Measurements from ENCODE around the gene P2RX2.

The P2RX2 gene

DNA sequence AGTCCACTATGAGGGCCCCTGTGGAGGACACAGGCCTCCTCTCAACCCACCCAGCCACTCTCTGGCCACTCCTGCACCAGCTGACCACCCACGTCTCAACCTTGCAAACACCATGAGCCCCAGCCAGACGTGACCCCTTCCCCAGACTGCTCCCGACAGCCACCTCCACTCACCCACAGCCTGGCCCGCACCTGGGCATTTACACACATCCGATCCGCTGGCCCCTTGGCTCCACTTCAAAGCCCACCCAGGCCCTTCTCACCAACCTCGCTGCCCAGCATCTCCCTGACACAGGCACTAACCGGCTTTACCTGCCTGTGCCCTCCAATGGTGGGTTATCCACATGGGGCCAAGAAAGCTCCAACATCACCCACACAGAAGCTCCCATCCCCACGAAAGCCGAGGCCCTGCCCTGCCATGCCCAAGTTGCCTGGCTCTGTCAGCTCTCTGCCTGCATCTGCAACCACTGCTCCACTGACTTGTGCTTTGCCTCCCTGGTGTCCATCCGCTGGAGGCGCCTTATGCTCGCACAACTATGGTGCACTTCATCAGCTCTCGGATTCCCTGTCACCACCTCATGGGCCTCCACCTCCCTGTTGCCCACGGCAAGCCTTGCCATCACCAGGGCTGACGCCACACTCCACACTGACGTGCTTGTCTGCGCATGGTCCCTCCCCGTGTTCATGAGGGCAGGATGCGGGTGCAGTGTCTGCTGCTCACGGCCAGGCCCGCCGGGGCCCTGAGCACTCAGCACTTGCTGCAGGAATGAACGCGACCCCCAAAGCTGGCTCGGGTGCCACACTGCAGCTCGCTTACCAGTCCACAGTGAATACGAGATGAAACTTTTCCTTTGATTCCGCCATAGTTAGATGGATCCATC, 16.7 kb downstream of the P2RX2 start:
- no peak for DNase-seq (ENCODE audit: low read depth in 2 of 3, low spot score in 2 of 3)

- no peak for DNase-seq (ENCODE audit: low read depth in 2 of 3, low spot score in 2 of 3)
Measured at GRCh38 chr12:132637811-132638210, 19.2 kb downstream of the P2RX2 start.

DNA sequence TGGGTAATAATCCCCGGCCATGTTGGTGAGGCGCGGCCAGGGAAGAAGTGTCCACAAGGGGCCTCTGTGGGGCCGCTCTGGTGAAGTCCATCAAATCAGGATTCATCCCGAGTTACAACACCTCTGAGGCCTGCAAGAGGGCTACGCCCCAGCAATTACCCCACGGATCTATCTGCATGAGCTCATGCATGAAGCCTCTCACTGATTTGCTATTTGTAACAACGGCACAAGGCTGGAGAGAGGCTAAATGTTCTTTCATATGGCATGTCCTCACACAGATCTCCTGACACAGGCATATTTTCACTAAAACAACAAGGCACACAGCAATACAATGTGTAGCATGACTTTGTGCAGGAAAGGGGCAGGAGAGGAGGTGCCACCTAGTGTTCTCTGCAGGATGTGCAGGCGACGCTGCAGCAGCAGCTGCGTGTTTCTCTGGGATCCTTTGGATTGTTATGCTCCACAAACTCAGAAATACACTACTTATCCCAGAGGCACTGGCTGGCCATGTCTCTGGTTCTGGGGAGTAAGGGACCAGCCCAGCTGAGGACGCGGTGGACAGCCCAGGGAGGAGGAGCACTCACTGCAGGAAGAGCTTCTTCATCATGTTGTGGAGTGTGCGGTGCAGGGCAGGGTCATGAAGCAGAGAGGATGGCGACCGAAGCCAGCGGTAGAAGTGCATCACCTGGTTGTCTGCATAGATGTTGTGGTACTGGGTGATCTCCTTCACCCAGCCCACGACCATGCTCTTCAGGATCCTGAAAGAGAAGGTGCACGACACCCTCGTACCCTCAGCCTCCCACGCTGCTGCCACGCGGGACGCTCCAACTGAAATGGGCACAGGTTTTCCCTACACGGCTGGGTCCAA, 20.2 kb downstream of the P2RX2 start:
- no peak for DNase-seq (ENCODE audit: low read depth in 2 of 3, low spot score in 2 of 3)

DNA sequence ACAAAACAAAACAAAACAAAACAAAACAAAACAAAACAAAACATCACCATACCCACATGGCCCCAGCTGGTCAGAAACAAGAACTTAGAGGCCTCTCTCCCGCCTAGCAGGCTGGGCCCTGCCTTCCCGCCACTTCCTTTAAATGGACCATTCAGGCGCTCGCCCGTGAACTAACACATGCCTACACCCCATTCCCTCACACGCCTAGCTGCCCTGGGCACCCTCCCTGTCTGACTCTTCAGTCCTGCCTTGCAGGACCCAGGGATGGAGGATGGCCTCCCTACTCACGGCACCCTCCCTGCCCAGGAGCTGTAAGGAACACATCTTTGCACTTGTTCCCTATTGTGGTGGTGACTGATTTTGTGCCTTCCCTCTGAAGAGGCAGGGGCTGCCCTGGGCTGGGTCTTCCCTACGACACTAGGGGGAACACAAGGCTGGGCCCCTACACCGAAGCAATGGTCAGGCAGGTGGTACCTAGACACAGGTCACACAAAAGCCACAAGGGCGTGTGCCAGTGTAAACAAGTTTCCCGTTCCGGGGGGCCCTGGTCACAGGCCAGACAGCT, 21.5 kb downstream of the P2RX2 start:
- DNase-seq (ENCODE audit: low read depth in 2 of 3, low spot score in 2 of 3): no peak

DNA sequence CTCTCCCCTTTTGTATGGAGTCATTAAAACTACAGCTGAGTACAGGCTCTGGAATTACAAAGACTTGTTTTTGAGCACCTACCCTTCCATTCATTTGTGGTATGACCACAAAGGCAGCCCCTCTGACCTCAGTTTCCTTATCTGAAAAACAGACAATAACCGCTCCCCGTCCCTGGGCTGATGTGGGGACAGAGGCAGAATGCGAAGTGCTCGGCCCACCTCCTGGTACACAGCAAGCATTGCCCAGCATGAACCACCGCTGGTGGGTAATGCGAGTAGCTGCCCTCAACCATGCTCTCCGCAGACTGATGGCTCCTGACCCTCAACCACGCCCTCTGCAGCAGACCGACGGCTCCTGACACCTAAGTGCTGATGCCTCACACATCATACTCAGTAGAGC, 22.4 kb downstream of the P2RX2 start:
- no peak for DNase-seq (ENCODE audit: low read depth in 2 of 3, low spot score in 2 of 3)

GRCh38 chr12:132641811-132642650, 23.5 kb downstream of the P2RX2 start:
- no peak for DNase-seq (ENCODE audit: low read depth in 2 of 3, low spot score in 2 of 3)

DNA sequence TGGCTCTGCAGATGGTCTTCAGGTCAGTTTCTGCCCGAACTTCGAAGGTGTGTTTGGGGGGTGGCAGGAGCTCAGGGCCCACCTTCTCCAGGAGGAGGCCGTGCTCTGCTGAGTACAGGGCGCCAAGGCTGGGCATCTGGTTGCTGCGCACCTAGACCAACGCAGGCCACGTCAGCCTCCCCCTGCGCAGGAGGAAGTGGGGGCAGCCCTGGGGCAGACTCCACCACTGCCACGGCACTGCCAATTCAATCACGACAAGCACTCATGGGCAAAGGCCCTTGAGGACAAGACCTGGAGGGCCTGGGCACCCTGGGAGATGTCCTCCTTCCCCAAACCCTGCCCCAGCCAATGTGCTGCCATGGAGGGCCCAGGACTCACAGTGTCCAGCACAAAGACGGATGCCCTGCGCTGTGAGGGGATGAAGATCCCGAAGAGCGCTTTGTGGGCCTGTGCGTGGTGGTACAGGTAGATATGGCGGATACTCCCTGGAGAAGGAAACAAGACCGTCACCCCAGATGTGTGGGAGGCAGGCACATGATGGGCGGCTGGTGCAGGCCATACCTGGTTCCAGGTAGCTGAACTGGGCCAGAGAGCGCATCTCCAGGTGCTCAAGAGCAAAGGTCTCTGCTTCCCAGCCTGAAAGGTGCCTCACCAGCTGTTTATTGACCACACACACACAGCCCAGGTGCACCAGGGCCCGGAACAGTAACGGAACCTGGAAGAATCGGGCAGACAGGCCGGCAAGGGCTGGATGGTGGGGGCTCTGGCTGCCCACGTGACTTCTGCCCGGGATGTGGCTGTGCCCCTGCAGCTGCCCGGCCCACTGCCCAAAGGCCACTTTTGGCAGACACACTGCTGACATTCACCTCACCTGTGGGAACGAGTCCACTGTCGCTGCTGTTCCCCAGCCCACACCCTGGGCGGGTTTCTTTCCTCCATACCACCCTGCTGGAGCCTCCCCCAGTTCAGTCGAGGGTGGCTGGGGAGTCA, 24.6 kb downstream of the P2RX2 start:
- DNase-seq (ENCODE audit: low read depth in 2 of 3, low spot score in 2 of 3): no peak

DNA sequence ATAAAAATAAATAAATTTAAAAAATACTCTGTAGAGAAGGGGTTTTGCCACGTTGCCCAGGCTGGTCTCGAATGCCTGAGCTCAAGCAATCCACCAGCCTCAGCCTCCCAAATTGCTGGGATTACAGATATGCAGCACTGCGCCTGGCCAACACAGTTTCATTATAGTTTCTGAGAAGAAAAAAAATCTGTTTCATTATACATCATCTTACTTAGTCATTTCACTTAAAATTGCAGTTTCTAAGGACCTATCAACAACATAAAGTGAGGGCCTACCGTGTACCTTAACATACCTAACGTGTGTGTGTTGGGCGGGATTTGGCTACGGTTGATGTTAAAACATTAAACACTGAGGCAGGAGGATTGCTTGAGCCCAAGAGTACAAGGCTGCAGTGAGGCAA, 28.3 kb downstream of the P2RX2 start:
- DNase-seq (ENCODE audit: low read depth in 2 of 3, low spot score in 2 of 3): no peak

DNA sequence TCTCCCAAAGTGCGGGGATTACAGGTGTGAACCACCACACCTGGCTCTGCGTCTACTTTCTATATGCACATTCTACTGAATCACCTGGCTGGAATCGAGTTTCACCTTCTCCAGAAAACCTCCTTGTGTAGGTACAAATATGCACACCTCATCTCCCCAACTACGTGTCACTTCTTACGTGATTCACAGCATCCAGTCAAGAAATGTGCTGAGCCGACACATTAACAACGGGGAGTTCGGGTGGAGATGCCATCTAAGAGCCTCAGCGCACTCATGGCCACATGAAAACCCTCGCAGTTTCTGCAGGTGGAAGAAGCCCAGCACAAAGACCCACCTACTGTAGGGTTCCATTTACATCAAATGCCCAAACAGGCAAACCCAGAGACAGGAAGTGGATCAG, 29.3 kb downstream of the P2RX2 start:
- DNase-seq (ENCODE audit: low read depth in 2 of 3, low spot score in 2 of 3): no peak

GRCh38 chr12:132648616-132649225, 30.1 kb downstream of the P2RX2 start:
- DNase-seq (ENCODE audit: low read depth in 2 of 3, low spot score in 2 of 3): no peak

- no peak for DNase-seq (ENCODE audit: low read depth in 2 of 3, low spot score in 2 of 3)
Measured at GRCh38 chr12:132649226-132649945, 30.8 kb downstream of the P2RX2 start.

- no peak for DNase-seq (ENCODE audit: low read depth in 2 of 3, low spot score in 2 of 3)
Measured at GRCh38 chr12:132651444-132652100, 33.0 kb downstream of the P2RX2 start.

GRCh38 chr12:132653567-132654290, 35.2 kb downstream of the P2RX2 start:
- DNase-seq (ENCODE audit: low read depth in 2 of 3, low spot score in 2 of 3): no peak

DNA sequence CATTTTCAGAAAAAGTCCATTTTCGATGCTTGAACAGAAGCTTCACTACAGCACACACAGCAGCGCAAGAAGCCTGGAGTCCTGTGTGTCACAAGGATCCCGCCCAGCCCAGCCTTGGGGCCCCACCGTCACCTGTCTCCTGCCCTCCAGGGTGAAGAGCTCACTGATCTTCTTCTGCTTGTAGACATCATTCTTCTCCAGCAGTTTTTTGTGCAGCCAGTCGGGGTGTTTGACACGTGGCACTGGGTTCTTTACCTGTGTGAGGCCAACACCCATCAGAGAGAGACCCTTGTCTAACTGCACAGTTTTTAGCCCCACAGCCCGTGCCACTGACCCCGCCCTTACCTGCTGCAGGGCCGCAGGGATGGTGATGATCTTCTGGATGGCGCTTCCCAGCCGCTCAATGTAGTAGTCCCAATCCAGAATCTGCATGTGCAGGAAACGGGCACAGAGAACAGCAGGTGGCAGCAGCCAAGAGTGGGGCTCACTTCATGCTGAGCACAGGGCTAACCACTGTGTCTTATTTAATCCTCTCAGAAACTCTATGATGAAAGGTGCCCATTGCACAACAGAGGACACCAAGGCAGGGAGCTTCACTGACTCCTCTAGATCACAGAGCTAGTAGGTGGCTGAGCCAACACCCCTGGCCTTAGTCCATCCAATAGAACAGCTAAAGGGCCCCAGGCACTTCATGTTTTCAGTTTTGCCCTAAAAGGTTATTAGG, 38.6 kb downstream of the P2RX2 start:
- DNase-seq (ENCODE audit: low read depth in 2 of 3, low spot score in 2 of 3): no peak

GRCh38 chr12:132658149-132658894, 39.7 kb downstream of the P2RX2 start:
- DNase-seq (ENCODE audit: low read depth in 2 of 3, low spot score in 2 of 3): no peak

DNA sequence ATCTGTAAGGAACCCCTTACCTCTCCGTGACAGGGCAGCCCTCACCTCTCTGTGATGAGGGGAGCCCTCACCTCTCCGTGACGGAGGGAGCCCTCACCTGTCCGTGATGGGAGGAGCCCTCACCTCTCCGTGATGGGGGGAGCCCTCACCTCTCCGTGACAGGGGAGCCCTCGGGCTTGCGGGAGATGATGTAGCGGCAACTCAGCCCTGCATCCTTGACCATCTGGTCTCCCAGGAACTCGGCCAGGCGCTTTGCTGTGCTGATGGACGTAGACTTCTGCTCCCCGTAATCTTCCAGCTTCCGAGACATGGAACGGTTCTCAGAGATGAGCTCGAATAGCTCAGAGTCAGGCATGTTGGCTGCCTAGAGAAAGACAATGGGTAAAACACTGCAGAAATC, 40.6 kb downstream of the P2RX2 start:
- no peak for DNase-seq (ENCODE audit: low read depth in 2 of 3, low spot score in 2 of 3)
